ENCODE data around the gene SERP2. TPM values are rescaled to one million over a fixed set of nuclear protein-coding genes. Genes with fewer than 3 reads are reported as not detected.

The SERP2 gene
- total RNA-seq, 1 experiment from 2014 or later: not detected

DNA sequence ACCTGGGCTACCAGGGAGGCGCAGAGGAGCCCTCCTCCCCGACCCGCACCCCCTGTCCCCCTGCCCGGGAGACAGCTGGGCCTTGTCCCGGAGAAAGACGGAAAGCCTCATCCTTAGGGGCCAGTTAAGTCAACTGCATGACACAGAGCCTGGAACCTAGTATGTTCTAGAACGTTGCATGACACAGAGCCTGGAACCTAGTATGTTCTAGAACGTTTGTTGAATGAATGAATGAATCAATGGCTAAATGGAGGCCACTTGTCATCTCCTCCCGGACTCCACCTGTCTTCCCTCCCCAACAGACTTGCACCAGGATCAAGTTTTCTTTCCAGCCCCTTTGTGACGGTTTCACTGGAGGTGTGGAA, 706 bp downstream of the SERP2 start:
- DNase-seq (ENCODE audit: unreplicated experiment): no peak
- Mint-ChIP-seq H3K36me3 (ENCODE audit: insufficient read depth, unreplicated experiment) (no peaks in the 10 kb centered on the region), H3K9me3 (ENCODE audit: unreplicated experiment) (no peaks in the 10 kb centered on the region), H3K27ac (ENCODE audit: low read depth, unreplicated experiment) (no peak overlapping the region), H3K4me3 (ENCODE audit: unreplicated experiment) (no peak overlapping the region), H3K4me1 (ENCODE audit: insufficient read depth, unreplicated experiment) (no peaks in the 10 kb centered on the region), H3K27me3 (ENCODE audit: insufficient read depth, unreplicated experiment) (no peaks in the 10 kb centered on the region)
- CTCF ChIA-PET: no interaction called here
- POLR2A ChIA-PET: no interaction called here
- intact Hi-C loops (cut with micrococcal nuclease): no loop called here
- TF ChIP-seq, protein P1, sequence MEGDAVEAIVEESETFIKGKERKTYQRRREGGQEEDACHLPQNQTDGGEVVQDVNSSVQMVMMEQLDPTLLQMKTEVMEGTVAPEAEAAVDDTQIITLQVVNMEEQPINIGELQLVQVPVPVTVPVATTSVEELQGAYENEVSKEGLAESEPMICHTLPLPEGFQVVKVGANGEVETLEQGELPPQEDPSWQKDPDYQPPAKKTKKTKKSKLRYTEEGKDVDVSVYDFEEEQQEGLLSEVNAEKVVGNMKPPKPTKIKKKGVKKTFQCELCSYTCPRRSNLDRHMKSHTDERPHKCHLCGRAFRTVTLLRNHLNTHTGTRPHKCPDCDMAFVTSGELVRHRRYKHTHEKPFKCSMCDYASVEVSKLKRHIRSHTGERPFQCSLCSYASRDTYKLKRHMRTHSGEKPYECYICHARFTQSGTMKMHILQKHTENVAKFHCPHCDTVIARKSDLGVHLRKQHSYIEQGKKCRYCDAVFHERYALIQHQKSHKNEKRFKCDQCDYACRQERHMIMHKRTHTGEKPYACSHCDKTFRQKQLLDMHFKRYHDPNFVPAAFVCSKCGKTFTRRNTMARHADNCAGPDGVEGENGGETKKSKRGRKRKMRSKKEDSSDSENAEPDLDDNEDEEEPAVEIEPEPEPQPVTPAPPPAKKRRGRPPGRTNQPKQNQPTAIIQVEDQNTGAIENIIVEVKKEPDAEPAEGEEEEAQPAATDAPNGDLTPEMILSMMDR (IDR thresholded peaks at IDR 0.05; ENCODE audit: unreplicated experiment): no peak
- no TSS peak for BruUV-seq (replicated peaks)

DNA sequence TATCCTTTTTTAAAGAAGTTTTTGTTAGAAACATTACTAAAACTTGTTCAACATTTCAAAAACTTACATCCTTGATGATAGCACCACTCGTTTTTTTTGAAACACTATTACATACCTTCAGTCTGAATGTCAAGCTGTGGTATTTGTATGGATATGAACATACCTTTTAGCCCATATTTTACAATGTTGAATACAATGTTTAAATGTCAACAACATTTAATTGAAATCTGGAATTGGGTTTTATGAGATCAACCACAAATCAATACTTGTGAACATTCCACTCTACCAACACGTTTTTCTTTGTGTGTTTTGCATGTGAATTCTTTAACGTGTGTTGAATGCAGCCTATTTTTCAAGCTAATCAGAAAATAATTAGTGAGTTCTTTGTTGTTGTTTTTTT, 4.7 kb downstream of the SERP2 start:
- Mint-ChIP-seq H3K4me3 (ENCODE audit: unreplicated experiment) (no peak overlapping the region), H3K4me1 (ENCODE audit: insufficient read depth, unreplicated experiment) (peaks cover 5% of the 10 kb centered on the region), H3K36me3 (ENCODE audit: insufficient read depth, unreplicated experiment) (no peaks in the 10 kb centered on the region), H3K27ac (ENCODE audit: low read depth, unreplicated experiment) (no peak overlapping the region), H3K9me3 (ENCODE audit: unreplicated experiment) (no peaks in the 10 kb centered on the region), H3K27me3 (ENCODE audit: insufficient read depth, unreplicated experiment) (no peaks in the 10 kb centered on the region)
- intact Hi-C loops (cut with micrococcal nuclease): no loop called here
- BruUV-seq (replicated peaks): no TSS peak
- TF ChIP-seq, protein P1 (IDR thresholded peaks at IDR 0.05; ENCODE audit: unreplicated experiment): no peak
- ChIA-PET POLR2A (interaction anchor here (0.9 to 2.3 kb wide), 2 partner anchors 10 to 57 kb away, joined by 3 to 6 read pairs; no protein-coding TSS in a partner anchor), CTCF (no interaction called here)
- DNase-seq (ENCODE audit: unreplicated experiment): no peak

DNA sequence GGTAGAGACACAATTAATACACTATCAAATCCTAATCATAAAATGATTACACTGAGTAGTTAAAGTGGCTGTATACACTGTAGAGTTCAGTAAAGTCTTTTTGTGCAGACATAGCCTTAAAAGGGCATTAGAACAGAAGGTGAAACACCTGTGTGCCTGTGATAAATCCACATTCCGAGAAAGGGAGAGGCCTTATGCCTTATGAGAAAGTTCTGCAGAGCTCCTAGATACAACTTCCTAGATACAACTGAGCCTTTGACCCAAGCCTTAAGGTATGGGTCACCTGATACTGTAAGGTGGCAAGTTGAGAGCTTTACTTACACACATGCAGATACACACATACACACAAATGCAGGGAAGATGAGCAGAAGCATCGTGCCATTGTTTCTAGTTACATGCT, 6.3 kb downstream of the SERP2 start:
- H3K27me3 Mint-ChIP-seq (ENCODE audit: insufficient read depth, unreplicated experiment): no peaks in the 10 kb centered on the region
- BruUV-seq (replicated peaks): no TSS peak
- H3K9me3 Mint-ChIP-seq (ENCODE audit: unreplicated experiment): no peaks in the 10 kb centered on the region
- no peak overlapping the region for H3K4me3 Mint-ChIP-seq (ENCODE audit: unreplicated experiment)
- DNase-seq (ENCODE audit: unreplicated experiment): no peak
- TF ChIP-seq, protein P1 (IDR thresholded peaks at IDR 0.05; ENCODE audit: unreplicated experiment): no peak
- no peak overlapping the region for H3K27ac Mint-ChIP-seq (ENCODE audit: low read depth, unreplicated experiment)
- intact Hi-C loops (cut with micrococcal nuclease): no loop called here
- H3K4me1 Mint-ChIP-seq (ENCODE audit: insufficient read depth, unreplicated experiment): peaks cover 5% of the 10 kb centered on the region
- H3K36me3 Mint-ChIP-seq (ENCODE audit: insufficient read depth, unreplicated experiment): no peaks in the 10 kb centered on the region
- POLR2A ChIA-PET: interaction anchor here (0.6 kb wide), 1 partner anchor 50 kb away, joined by 3 read pairs; no protein-coding TSS in a partner anchor
- CTCF ChIA-PET: no interaction called here

DNA sequence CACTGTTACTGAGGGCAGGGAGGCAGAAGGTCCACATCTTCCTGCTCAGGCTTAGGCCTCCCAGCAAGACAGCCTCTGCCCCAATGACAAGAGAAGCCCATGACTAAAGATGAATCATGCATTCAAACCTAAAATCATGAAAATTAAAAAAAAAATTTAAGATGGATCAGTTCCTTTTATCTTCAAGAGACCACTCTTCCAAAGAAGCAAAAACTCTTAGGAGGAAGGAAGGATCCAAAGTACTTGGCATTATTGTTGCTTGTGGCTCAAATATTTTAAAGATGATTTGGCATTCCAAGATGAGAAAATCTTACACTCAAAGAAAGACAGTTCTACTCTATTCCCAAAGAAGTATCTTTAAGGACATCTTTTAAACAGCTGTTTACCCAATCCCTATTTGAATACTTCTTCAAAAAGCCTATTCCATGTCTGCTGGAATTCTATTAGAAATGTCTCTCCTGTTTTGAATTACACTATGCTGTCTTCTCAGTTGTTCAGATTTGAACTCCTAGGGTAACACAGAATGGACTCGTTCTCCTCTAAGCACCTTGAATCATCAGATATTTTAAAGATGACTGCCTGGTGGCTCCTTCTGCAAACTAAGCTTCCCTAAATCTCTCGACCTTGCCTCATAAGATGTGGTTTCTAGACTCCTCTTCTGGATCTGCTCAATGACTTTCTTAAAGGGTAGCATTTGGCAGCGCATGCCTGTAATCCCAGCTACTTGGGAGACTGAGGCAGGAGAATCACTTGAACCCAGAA, 7.0 kb downstream of the SERP2 start:
- no peak for DNase-seq (ENCODE audit: unreplicated experiment)
- Mint-ChIP-seq H3K9me3 (ENCODE audit: unreplicated experiment) (no peaks in the 10 kb centered on the region), H3K36me3 (ENCODE audit: insufficient read depth, unreplicated experiment) (no peaks in the 10 kb centered on the region), H3K4me1 (ENCODE audit: insufficient read depth, unreplicated experiment) (peaks cover 5% of the 10 kb centered on the region), H3K27me3 (ENCODE audit: insufficient read depth, unreplicated experiment) (no peaks in the 10 kb centered on the region), H3K4me3 (ENCODE audit: unreplicated experiment) (no peak overlapping the region), H3K27ac (ENCODE audit: low read depth, unreplicated experiment) (no peak overlapping the region)
- ChIA-PET POLR2A (interaction anchor here (0.6 kb wide), 1 partner anchor 49 kb away, joined by 3 read pairs; no protein-coding TSS in a partner anchor), CTCF (interaction anchor here (1.8 kb wide), 1 partner anchor 10 kb away, joined by 5 read pairs; no protein-coding TSS in a partner anchor)
- no TSS peak for BruUV-seq (replicated peaks)
- TF ChIP-seq, protein P1 (IDR thresholded peaks at IDR 0.05; ENCODE audit: unreplicated experiment): no peak
- intact Hi-C loops (cut with micrococcal nuclease): no loop called here
